ENCODE data around the gene ACAD11.

GRCh38 chr3:132569580-132569979 is 90.0 kb downstream of the ACAD11 start:
- no peak for TF ChIP-seq ZNF274 (IDR thresholded peaks at IDR 0.05; ENCODE audit: low read depth, low read length)
- TF ChIP-seq YY1 (IDR thresholded peaks at IDR 0.05; ENCODE audit: insufficient read depth, insufficient read length) = no peak

Data from NT2/D1 (cell line).